NCI-H524 (cell line): ENCODE measurements around the gene DOCK8.

Source experiments
- DNase-seq, 2 experiments: peaks; one replicate each; lab custom pipeline; 2025; lab: John Stamatoyannopoulos, UW

The DOCK8 gene

DNA sequence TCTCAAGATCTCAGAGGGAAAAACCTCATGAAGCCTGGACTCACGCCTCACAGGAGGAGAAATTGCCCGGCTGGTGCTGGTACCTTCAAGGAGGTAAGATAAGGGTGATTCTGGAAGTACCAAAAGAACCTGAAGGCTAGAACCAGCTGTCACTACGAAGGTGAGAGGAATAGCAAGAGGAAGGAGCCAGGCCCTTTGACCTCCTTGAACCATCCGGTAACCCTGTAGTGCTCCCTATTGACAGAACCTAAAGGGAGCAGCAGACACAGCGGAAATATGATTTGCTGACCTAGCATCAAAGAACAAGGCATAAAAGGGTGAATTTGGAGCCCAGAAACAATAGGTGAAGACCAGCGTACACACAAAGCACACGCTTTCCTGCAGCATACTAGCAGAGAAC is 92.2 kb downstream of the DOCK8 start:
- DNase-seq: no peak

DNA sequence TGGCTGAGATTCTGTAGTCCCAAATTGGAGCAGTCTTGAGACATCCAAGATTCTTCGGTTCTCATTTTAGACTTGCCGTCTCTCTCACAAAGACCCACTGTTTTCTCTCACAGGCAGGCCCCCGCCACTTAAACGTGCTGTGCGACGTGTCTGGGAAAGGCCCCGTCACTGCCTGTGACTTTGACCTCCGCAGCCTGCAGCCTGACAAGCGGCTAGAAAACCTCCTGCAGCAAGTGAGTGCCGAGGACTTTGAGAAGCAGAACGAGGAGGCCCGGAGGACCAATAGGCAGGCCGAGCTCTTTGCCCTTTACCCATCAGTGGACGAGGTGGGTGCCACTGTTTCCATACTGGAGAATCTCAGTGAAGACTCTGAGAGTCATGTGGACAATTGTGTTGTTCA is 97.2 kb downstream of the DOCK8 start:
- DNase-seq: no peak

DNA sequence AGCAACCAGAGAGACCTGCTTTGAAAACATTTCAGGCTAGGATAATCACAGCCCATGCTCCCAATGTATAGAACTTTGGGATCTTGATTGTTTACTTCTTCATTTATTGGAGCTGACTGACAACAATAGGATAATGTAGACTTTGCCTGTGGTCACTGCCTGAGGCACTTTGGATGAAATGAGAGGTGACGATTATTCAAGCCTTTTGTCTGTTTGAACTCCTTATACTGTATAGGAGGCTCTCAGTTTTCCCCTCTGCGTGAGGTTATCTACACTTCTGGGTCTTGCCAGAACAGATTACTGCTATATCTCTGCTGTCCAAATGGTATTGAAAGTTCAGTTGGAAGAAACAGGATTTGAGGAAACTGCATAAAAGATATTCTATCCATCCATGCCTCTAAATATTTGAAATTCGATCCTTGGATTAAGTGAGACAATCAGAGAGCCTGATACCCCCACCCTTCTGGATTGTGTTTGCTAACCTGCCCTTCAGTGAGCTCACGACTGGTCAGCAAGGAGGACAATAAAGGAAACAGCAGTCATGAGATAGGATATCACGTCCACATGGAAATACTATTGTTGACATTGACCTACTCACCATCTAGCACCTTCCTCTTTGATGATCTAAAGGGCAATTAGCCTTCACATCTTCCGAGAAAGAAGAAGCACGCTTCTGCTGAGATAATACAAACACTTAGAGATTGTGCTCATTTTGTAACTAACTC is 98.1 kb downstream of the DOCK8 start:
- peak in 1 of 2 experiments; percentile 25 for DNase-seq

DNA sequence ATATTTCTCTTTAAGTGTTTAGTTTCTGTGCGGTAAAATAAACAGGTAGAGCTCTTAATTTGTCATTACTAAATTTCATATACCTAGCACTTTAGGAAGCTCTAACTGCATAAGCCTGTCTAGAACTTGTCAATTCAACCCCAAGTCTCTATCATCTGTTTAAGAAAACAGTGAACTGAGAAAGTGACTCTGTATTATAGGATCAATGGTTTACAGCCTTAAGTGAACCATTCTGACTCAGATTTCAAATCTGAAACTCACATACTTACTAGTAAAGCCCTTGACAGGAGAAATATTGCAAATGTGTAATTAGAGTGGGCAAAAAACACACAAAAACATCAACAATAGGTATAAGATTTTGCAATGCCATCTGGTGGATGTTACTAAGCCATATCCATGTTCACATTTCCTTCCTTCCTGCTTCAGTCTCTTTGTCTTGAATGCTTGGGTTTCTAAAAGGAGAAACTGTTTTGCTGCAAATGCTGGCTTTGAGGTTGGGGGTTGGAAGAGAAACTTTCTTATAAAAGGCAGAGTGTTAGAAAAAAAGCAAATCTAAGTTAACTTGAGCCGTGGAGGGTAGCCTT is 101.8 kb downstream of the DOCK8 start:
- DNase-seq: no peak

DNA sequence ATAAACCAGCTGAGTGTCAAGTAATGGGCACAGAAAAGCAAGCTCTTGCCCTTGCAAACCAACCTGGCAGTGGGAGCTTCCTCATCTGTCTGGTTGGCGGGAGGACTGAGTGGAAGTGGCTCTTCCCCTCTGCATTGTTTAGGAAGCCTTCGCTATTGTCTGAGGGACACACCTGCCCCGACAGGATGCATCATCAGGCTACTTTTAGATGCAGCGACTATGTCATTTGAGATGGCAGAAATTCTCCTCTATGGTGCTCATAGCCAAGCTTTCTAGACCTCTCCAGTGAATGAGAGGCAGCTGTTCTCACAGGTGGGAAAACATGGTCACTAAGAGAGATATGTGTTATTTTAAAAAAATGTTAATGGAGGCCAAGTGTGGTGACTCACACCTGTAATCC is 104.0 kb downstream of the DOCK8 start:
- no peak for DNase-seq

DNA sequence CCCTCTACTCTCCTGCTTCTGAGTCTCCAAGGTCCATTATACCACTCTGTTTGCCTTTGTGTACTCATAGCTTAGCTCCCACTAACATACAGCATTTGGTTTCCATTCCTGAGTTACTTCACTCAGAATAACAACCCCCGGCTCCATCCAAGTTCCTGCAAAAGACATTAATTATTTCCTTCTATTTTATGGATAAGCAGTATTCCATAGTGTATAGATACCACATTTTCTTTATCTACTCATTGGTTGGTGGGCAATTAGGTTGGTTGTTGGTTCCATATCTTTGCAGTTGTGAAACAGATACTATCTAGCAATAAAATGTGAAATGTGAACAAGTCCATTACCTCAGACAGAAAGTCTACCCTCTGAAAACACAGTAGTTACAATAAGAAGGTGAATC is 110.3 kb downstream of the DOCK8 start:
- DNase-seq: no peak

DNA sequence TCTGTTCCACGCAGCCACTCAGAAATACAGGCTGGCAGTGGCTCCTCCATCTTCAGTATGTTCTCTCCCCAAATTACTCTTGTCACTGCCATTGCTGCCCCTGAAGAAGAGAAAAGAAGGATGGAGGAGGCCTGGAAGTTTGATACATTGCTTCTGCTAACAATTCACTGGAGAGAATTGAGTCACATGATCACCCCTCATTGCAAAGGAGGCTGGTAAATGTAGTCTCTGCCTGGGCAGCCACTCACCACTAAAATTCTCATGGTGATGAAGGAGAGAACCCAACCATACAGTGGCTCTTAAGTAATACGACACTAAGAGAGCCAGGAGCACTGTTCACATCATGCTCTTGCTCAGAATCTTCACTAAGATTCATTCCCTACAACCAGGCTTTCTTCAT is 112.0 kb downstream of the DOCK8 start:
- DNase-seq: no peak

DNA sequence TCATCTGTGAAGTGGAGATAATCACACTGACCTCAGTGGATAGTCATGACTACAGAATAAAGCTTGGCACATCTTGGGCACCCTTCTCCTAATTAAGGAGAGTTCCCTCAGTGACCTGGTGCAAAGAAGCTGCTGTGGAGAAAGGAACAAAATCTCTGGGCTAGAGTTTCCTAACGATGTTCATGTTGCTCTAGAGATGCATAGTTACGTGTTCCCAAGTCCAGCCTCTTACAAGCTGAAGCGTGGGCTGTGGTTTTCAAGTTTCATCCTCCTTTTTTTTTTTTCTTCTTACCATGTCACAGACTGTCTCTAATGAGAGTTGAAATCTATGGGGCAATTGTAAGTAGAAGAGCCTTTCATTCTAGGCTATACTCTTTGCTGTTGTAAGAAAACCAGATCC is 113.8 kb downstream of the DOCK8 start:
- no peak for DNase-seq

DNA sequence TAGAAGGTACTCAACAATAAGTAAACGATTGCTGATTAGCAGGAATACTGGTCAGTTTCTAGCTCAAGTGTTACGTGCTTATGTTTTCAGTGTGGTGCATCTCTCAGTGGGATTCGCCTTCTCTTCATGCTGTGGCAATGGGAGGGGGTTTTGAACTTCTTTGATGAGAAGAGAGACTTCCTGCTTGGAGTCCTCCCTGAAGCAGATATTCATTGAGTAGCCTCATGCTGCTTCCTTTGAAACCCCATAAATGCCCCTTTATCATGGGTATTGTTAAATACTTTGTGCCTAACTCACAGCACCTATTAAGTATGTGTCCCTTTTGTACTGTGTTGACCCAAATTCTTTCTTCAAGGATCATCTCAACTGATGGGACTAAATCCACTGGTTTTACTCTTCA is 116.5 kb downstream of the DOCK8 start:
- no peak for DNase-seq

DNA sequence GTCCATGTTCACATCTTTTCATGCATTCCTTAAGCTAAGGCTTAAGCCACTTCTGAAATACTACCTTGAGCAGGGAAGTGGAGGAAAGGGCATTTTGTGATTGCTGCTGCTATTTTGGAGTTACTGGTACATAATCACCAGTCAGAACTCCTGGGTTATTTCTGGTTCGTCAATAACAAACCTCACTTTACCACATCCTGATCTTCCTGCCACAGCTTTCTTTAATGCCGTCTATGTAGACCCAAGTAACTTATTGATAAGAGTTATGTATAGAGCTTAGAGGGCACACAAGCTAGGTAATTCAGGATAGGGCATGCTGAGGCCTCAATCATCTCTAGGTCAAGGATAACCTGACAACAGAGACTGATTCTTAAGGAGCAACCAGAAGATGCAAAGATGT is 120.7 kb downstream of the DOCK8 start:
- no peak for DNase-seq

DNA sequence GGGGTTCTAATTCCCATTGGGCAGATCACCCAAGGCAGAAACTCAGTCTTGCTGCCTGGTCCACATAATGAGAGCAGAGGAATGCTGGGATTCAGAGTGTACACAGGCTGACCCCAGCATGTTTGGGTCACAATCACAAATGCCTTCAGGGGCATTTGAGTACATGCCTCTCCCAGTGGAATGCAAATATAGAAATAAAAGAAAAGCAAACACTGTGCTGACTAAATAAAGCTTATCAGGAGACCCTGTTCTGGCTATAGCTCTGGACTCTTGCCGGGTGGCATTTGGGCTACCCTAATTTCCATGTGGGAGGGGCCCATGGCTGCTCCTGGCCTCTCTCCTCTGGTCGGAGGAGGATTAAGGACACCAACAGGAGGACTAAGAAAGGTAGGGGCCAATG is 121.4 kb downstream of the DOCK8 start:
- no peak for DNase-seq

DNA sequence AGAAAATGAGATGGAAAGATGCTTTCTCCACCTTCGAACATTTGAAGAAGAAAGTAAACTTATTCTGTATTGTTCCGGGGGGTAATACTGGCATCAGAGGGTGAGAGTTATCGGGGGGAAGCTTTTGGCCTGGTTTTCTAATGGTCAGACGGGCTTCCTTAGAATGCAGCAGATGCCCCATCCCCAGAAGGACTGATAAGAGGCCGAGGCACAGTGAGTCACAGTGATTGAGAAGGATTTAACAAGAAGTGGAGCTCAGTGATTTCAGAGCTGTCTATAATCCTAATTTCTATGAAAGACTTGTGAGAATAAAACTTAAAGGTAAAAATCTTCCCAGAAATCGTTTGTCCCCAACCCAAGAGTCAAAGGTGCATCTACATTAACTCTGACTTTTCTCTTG is 123.9 kb downstream of the DOCK8 start:
- peak in 1 of 2 experiments; percentile 42 for DNase-seq

DNA sequence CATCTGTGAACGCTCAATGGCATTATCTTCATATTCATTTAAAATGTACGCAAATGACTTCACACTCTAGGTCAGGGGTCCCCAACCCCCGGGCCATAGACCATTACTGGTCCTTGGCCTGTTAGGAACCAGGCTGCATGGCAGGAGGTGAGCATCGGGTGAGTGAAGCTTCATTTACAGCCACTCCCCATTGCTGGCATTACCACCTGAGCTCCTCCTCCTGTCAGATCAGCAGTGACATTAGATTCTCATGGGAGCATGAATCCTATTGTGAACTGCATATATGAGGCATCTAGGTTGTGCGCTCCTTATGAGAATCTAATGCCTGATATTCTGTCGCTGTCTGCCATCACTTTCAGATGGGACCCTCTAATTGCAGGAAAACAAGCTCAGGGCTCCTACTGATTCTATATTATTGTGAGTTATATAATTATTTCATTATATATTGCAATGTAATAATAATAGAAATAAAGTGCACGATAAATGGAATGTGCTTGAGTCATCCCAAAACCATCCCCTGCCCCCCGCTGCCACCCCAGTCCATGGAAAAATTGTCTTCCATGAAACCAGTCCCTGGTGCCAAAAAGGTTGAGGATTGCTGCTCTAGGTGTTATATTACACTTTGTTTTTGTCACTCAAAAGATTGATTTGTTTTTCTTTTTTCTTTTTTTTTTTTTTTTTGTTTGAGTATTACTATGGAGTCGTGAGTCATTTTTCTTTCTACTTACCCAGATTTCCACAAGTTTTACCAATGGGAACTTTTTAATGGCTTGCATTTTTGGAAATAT is 127.2 kb downstream of the DOCK8 start:
- no peak for DNase-seq

DNA sequence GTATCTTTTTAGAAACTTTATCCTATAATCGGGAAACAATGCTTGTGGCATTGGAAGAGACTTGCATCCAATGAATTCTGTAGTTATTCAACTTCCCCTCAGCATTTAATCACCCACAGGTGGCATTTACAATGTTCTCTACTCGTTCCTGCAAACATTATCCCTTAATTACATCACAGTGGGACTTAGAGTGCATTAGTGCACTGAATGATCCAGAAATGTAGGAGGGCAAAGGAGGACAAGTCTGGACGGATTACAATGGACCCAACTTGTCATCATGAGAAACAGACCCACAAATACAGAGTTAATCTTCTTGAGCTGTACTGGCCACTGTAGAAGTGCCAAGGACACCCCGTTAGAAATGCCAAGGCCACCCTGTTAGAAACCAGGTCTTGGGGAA is 129.1 kb downstream of the DOCK8 start:
- peak; percentile 39 to 43 for DNase-seq

DNA sequence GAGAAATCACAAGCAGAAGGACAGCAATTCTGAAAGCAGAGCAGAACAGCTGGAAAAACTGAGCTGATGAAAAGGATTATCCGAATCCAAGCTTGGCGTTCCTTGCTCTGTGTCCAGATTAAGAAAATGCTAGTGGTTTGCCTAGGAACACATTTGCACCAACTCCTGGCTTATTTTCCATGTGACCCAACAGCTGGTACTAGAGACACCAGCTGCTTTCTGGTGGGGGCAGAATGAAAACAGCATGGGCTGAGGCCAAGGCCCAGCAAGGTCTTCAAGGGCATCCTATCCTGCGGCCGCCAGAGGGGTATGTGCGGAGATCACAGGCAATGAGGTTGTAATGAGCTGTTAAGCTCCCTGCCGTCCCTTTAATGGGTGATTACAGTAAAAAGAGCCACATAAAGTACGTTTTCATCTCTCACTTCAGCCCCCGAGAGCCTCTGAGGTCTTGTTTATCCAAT is 131.5 kb downstream of the DOCK8 start:
- peak; percentile 76 to 94 for DNase-seq

DNA sequence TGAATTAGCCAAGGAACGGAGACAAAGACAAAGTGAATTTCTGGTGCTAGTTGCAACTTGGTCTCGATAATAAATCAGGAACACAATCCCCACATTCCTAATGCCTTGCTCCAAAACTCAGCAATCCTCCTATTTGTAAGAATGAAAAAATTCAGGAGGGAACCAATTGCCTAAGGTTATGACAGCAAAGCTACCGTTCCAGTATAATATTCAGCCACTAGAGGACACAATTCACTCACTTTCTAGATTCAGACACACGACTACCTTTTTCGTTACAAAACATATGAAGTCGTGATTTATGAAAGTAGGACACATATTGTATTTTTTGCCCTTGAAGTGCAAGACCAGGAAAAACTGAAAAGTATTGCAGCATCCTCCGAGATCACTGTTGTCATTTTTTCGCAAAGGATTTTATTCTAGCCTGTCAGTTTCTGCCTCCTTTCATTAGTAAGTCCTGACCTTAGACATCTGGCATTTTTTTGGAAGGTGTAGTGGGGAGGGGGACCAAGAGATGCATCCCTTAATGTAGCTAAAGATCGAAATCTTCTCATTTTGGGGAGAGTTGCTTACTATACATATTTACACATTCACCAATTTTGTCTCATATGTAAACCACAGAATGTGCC is 133.1 kb downstream of the DOCK8 start:
- peak; percentile 34 to 72 for DNase-seq

DNA sequence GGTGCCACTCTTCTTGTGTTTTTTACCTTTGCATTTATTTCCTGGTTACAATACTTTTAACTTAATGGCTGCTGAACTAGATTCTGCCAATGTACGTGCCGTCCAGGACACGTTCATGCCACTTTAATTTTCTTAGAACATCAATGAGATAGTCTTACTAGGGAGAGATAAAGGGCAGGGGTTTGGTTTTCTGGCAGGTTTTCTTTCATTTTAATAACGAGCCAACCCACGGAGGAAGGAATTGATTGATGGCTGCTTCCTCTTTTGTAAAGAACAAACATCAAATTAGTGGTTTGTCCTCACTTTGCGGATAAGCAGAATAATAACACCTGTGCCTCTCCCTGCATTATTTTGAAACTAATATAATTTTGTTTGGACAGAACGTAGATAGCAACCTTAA is 135.7 kb downstream of the DOCK8 start:
- DNase-seq: no peak

DNA sequence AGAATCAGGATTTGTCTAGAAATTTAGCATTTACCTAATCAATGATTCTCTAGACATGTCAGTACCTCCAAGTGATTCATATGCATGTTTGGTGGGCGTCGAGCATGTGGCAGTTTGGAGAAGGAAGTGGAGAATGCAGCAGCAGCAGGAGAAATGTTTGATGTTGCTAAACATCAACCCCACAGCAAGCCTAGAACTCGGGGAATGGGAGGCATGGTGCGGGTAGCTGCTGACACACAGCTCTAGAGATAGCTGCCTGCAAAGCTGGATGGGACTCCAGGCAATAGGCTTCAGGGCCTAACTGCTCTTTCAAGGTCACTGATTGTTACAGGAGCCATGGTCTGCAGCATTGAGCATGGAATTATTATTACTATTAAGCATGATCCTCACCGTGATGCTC is 137.3 kb downstream of the DOCK8 start:
- DNase-seq: no peak

DNA sequence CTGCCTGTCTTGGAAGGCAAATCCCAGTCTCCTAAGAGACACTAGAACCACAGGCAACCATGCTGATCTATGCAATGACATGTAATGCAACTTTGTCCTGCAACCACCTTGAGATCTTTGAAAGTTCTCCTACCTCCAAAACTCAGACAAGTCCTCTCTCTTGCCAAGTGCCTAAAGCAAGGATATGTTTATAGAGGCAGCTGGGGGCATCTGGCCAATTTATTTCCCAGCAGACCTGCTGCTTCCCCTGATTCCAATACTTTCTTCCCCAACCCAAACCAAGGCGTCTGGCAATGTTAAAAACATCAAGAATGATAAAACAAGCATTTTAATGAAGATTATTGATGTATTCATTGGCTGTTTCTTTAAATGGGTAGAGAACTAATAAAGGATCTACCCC is 138.4 kb downstream of the DOCK8 start:
- no peak for DNase-seq

DNA sequence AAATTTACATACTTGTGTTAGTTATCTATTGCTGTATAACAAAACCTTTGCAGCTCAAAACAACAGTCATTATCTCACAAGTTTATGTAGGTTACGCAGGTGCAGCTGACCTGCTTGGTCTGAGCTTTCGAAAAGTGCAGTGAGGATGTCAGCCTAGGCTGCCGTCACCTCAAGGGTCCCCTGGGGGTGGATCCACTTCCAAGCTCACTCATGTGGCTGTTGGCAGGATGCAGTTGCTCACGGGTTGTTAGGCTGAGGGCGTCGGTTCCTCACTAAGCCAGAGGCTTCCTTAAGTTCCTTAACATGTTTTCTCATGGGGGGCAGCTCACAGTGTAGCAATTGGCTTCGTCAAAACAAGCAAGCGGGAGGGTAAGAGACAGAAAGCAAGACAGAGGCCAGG is 139.8 kb downstream of the DOCK8 start:
- DNase-seq: peak; percentile 39 to 65

DNA sequence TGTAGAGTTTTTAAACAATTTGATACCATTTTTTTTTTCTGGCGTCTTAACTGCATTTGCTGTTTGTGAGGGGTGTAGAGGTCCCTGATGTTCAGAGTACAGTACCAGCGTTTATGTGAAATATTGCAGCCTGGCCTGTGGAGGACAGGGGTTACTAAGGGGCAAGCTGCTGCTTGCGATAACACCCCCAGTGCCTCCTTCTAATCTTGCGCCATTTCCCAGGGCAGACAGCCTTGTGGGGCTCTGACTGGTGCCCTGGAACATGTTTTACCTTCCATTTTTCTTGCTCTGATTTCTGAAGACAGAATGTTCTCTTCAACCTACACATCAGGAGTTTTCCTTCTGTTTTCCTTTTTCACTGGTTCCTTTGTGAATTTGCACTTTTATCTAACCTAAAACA is 142.9 kb downstream of the DOCK8 start:
- no peak for DNase-seq

DNA sequence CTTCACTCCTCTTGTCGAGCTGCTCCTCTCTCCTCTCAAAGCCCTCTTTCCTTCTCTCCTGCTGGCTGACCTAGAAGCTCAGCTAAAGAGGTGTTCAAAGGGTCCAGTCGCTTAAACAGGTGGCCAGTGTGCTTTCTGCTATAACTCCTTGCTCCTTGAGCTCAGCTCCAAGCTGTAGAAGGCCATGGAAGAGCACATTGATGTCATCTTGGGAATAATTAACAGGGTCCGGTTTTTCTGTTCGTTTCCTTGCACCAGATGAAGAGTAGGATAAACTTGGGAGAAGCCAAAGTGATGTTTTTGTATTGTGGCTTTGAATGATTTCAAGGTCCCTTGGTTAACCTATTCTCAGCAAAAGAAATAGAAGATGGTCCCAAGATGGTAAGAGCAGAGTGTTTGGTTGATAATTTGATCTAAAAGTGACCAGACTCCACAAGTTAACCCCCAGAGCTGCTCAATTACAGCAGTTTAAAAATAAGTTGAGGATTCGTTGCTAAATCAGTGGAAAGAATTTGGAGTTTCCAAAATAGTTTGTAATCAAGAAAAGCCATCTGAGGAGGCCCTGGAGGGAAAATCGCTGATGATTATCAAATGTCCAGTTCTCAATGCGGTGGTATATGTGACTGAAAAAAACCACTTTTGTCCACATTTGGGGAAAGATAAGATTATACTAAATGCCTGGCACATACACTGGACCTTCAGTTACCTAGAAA is 148.1 kb downstream of the DOCK8 start:
- DNase-seq: no peak
